T-cell (primary cell): Measurements from ENCODE around the gene DRD2. TPM values are rescaled to one million over a fixed set of nuclear protein-coding genes. Genes with fewer than 3 reads are reported as not detected.

Experiments used
- ATAC-seq, 4 experiments: fragments of 200-7000 bp in 3 of 4; fragments of 150-1000 bp in 1 of 4; cut with Tn5 transposase; replicated peaks in 1 of 4; 1 replicate in 3 of 4; 2 replicates in 1 of 4; pipeline ENCODE4 v1.10.0; 2021; ENCODE audit warnings: moderate library complexity in 3 of 4, mild to moderate bottlenecking in 2 of 4, moderate number of reproducible peaks in 1 of 4
- CTCF ChIA-PET, 2 donors: fragments of 300-600 bp; sonication (Branson Sonifier 250); formaldehyde crosslinking; loops; one replicate each; lab custom pipeline; 2022; ENCODE audit warnings: antibody characterized with exemption in 2 of 2; lab: Charles Lee
- POLR2A ChIA-PET, 2 donors: fragments of 300-600 bp; sonication (Branson Sonifier 250); formaldehyde crosslinking; loops; one replicate each; lab custom pipeline; 2022; ENCODE audit warnings: antibody characterized with exemption in 2 of 2; lab: Charles Lee
- DNase-seq, 35 experiments: peaks; one replicate each; pipeline versions ENCODE4 v3.0.0 to v3.0.0-alpha.2; 2013 to 2023
- H3K27ac ChIP-seq: one replicate; pipeline ENCODE4 v1.5.1; 2013; ENCODE audit warnings: low read length
- H3K27me3 ChIP-seq, 2 experiments: replicated peaks in 1 of 2; 1 replicate in 1 of 2; 2 replicates in 1 of 2; pipeline versions ENCODE4 v1.6.1 to v1.7.0; 2013; ENCODE audit warnings: low read length in 1 of 2, mixed read lengths in 1 of 2; ENCODE audit not compliant: control insufficient read depth in 2 of 2, insufficient read depth in 2 of 2; ENCODE audit errors: extremely low read depth in 1 of 2
- H3K36me3 ChIP-seq, 2 donors: 1 replicate in 1 of 2; 2 replicates in 1 of 2; pipeline versions ENCODE4 v1.6.1 to v1.7.0; 2013; ENCODE audit warnings: low read length in 1 of 2; ENCODE audit not compliant: control insufficient read depth in 2 of 2, insufficient read depth in 1 of 2; ENCODE audit errors: extremely low read depth in 1 of 2
- H3K4me1 ChIP-seq, 2 experiments: 1 replicate in 1 of 2; 2 replicates in 1 of 2; pipeline versions ENCODE4 v1.6.1 to v1.7.0; 2013; ENCODE audit warnings: low read length in 2 of 2, mixed read lengths in 1 of 2; ENCODE audit not compliant: insufficient read depth in 2 of 2, control insufficient read depth in 1 of 2; ENCODE audit errors: extremely low read depth in 1 of 2
- H3K4me3 ChIP-seq, 2 donors: 1 replicate in 1 of 2; 2 replicates in 1 of 2; pipeline versions ENCODE4 v1.5.1 to v1.7.0; 2013; ENCODE audit warnings: mild to moderate bottlenecking in 2 of 2, low read length in 1 of 2, moderate library complexity in 1 of 2; ENCODE audit not compliant: control insufficient read depth in 1 of 2; ENCODE audit errors: extremely low read depth in 1 of 2
- H3K9me3 ChIP-seq: 2 replicates; pipeline ENCODE4 v1.7.0; 2013
- H3K27ac Mint-ChIP-seq, 2 donors: one replicate each; pipeline ENCODE4 v1.8.0; 2020 to 2021; ENCODE audit warnings: mild to moderate bottlenecking in 2 of 2, mixed read lengths in 2 of 2
- H3K27me3 Mint-ChIP-seq, 2 donors: one replicate each; pipeline ENCODE4 v1.8.0; 2021 to 2022; ENCODE audit warnings: mixed read lengths in 2 of 2
- H3K36me3 Mint-ChIP-seq: one replicate; pipeline ENCODE4 v1.8.0; 2021; ENCODE audit warnings: mixed read lengths
- H3K4me1 Mint-ChIP-seq, 3 donors: one replicate each; pipeline ENCODE4 v1.8.0; 2020 to 2022; ENCODE audit warnings: mixed read lengths in 3 of 3, mild to moderate bottlenecking in 1 of 3
- H3K4me3 Mint-ChIP-seq, 3 donors: one replicate each; pipeline ENCODE4 v1.8.0; 2020 to 2022; ENCODE audit warnings: mild to moderate bottlenecking in 3 of 3, mixed read lengths in 3 of 3, moderate library complexity in 3 of 3
- H3K9me3 Mint-ChIP-seq, 3 donors: one replicate each; pipeline ENCODE4 v1.8.0; 2020 to 2022; ENCODE audit warnings: mixed read lengths in 3 of 3
- WGBS: methylation state at CpG from one replicate; pipeline ENCODE4 v1.1.5; 2013; ENCODE audit warnings: missing lambda C conversion rate; ENCODE audit not compliant: insufficient coverage; 5-methylcytosine and 5-hydroxymethylcytosine counted together
- total RNA-seq, 35 experiments: library from RNA in 6 of 35; stranded (reverse) in 6 of 35; fragments of 120-200 nt in 1 of 35; gene quantifications; one replicate each; pipeline versions ENCODE4 v1.2.1 to v1.2.4 and lab custom pipeline; 2013 to 2026

Gene DRD2
- total RNA-seq, 5 donors from 2014 or later (not counting 1 experiment from before 2014, with no cell fraction given): not detected

DNA sequence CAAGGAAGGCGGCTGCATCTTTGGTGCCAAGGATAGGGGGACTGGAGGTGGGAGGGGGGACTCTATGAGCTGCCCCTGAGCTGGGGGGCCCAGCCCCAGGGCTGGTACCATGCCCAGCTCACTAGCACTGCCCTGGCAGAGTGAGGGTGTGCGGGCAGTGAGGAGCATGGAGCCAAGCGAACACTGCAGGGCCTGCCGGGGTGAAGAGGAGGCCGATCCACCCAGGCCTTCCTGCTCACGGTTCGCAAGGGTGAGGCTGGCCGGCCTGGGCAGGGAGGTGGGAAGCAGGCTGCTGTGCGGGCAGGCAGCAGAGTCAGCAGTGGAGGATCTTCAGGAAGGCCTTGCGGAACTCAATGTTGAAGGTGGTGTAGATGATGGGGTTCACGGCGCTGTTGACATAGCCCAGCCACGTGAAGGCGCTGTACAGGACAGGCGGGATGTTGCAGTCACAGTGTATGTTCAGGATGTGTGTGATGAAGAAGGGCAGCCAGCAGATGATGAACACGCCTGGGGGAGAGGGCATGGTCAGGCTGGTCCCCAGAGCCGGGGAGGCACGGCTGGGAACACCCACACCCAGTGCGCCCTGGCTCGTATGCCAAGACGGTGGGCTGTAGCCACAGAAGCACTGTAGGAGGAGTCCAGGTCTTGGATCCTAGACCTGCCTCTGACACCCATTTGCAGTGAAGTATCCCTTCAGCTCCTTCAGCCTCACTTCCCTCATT lies 64.6 kb downstream of the DRD2 start:
- no peak overlapping the region for H3K4me3 ChIP-seq
- H3K27me3 ChIP-seq: peaks cover 0 to 28% of the 10 kb centered on the region in 2 experiments
- no peak overlapping the region for H3K27ac ChIP-seq
- no peaks in the 10 kb centered on the region for H3K4me1 Mint-ChIP-seq
- POLR2A ChIA-PET: no interaction called here
- no peaks in the 10 kb centered on the region for H3K36me3 ChIP-seq
- H3K9me3 ChIP-seq: no peaks in the 10 kb centered on the region
- DNase-seq (no peak), ATAC-seq (no peak)
- H3K4me1 ChIP-seq: no peaks in the 10 kb centered on the region
- H3K27me3 Mint-ChIP-seq: peaks cover 12 to 19% of the 10 kb centered on the region in 2 donors
- H3K4me3 Mint-ChIP-seq: no peak overlapping the region
- H3K9me3 Mint-ChIP-seq: no peaks in the 10 kb centered on the region
- H3K27ac Mint-ChIP-seq: no peak overlapping the region
- H3K36me3 Mint-ChIP-seq: no peaks in the 10 kb centered on the region
- CTCF ChIA-PET: interaction anchor here in 1 of 2 donors (0.6 kb wide), 1 partner anchor 300 kb away, joined by 3 read pairs; no protein-coding TSS in a partner anchor
- 86% methylated on average over 20 of the region's 21 CpGs for WGBS

DNA sequence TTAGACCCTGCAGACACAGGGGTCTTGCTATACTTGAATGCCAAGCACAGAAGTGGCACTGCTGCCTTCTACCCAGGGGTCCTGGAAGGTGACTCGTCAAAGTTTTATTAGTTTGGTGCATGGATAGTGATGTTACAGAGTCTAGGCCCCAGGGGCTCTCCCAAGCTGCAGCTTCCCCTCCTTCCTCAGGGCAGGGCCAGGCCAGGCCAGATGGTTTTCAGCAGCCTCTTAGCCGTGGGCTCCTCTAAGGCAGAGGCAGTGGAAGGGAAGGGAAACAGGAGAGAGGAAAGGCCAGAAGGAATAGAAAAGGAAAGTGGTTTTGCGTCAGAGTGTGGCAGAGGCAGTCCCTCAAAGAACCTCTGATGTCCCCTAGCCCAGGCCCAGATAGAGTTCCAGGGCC lies 65.7 kb downstream of the DRD2 start:
- Histone ChIP-seq H3K27me3 (peaks cover 0 to 27% of the 10 kb centered on the region in 2 experiments), H3K4me1 (no peaks in the 10 kb centered on the region), H3K36me3 (no peaks in the 10 kb centered on the region), H3K4me3 (no peak overlapping the region), H3K9me3 (no peaks in the 10 kb centered on the region), H3K27ac (no peak overlapping the region)
- DNase-seq: no peak
- peaks cover 9 to 16% of the 10 kb centered on the region in 2 donors for H3K27me3 Mint-ChIP-seq
- H3K36me3 Mint-ChIP-seq: no peaks in the 10 kb centered on the region
- CTCF ChIA-PET: no interaction called here
- POLR2A ChIA-PET: no interaction called here
- ATAC-seq: no peak
- no peaks in the 10 kb centered on the region for H3K4me1 Mint-ChIP-seq
- H3K9me3 Mint-ChIP-seq: no peaks in the 10 kb centered on the region
- 83% methylated on average over 1 of the region's 3 CpGs for WGBS
- no peak overlapping the region for H3K27ac Mint-ChIP-seq
- H3K4me3 Mint-ChIP-seq: no peak overlapping the region

DNA sequence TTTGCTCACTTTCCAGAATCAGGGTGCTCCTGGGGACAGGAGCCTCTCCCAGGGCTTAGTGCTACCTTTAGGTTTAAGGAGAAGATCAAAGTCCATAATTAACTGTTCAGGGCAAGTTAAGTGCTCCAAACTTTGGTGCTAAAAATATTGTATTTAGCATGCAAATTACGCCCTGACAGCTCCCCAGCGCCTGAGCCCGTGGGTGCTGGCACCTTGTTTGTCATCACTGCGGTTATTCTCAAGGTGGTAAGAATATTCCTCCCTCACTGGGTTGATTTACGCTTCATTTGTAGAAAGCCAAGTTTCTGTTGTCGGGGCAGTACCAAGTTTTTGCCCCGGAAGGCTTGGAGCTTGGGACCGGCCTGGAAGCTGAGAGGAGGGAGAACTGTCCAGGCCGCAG lies 66.3 kb downstream of the DRD2 start:
- H3K4me3 Mint-ChIP-seq: no peak overlapping the region
- ChIA-PET POLR2A (no interaction called here), CTCF (no interaction called here)
- H3K27ac Mint-ChIP-seq: no peak overlapping the region
- no peaks in the 10 kb centered on the region for H3K4me1 Mint-ChIP-seq
- no peaks in the 10 kb centered on the region for H3K36me3 Mint-ChIP-seq
- ATAC-seq: no peak
- H3K4me3 ChIP-seq: no peak overlapping the region
- no peaks in the 10 kb centered on the region for H3K9me3 ChIP-seq
- H3K27me3 Mint-ChIP-seq: peaks cover 5 to 16% of the 10 kb centered on the region in 2 donors
- H3K27me3 ChIP-seq: peaks cover 0 to 24% of the 10 kb centered on the region in 2 experiments
- no peaks in the 10 kb centered on the region for H3K9me3 Mint-ChIP-seq
- H3K36me3 ChIP-seq: no peaks in the 10 kb centered on the region
- H3K4me1 ChIP-seq: no peaks in the 10 kb centered on the region
- no peak overlapping the region for H3K27ac ChIP-seq
- WGBS: 63% methylated on average over 4 of the region's 9 CpGs
- no peak for DNase-seq

DNA sequence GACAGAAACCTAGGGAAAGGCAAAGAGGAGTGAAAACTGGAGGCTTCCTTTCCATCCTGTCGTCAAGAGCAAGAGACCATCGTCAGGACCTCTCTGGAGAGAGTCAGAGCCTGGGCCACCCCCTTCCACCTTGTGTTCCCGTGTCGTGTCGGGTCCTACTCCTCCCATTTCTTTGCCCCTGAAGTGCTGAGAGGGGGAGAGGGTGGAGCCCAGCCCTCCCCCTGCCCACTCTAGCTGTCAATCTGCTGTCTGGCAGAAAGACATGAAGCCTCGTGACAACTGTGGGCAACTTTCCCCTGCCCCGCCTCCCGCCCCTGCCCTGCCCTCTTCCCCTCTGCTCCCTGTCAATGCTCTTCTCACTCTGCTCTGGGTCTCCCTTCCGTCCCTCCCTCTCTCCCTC lies 67.0 kb downstream of the DRD2 start:
- no peaks in the 10 kb centered on the region for H3K4me1 Mint-ChIP-seq
- ATAC-seq (no peak), DNase-seq (no peak)
- Histone ChIP-seq H3K27ac (no peak overlapping the region), H3K4me3 (no peak overlapping the region), H3K4me1 (no peaks in the 10 kb centered on the region), H3K9me3 (no peaks in the 10 kb centered on the region), H3K27me3 (peaks cover 0 to 21% of the 10 kb centered on the region in 2 experiments), H3K36me3 (no peaks in the 10 kb centered on the region)
- WGBS: 62% methylated on average over 4 of the region's 9 CpGs
- ChIA-PET POLR2A (no interaction called here), CTCF (no interaction called here)
- no peak overlapping the region for H3K27ac Mint-ChIP-seq
- no peaks in the 10 kb centered on the region for H3K9me3 Mint-ChIP-seq
- H3K27me3 Mint-ChIP-seq: peaks cover 5 to 18% of the 10 kb centered on the region in 2 donors
- H3K36me3 Mint-ChIP-seq: no peaks in the 10 kb centered on the region
- no peak overlapping the region for H3K4me3 Mint-ChIP-seq

DNA sequence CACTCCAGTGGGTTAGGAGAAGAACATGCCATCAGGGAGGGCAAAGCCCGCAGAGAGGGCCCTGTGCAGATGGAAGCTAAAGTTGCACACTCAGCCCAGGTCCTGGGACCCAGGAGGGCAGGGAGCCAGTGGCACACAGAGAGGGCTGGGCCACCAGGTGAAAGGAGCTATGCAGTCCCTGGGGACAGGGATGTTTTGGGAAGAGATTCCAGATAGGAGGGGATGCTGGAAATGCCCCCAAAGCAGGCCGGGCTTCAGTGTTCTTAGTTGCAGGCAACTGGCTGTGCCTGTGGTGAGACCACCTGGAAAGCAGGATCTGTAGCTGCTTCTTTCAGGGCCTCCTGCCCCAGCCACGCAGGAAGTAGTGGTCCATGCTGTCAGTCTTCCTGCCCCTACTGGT lies 68.0 kb downstream of the DRD2 start:
- ChIA-PET POLR2A (no interaction called here), CTCF (no interaction called here)
- 38% methylated on average over 3 of the region's 3 CpGs for WGBS

DNA sequence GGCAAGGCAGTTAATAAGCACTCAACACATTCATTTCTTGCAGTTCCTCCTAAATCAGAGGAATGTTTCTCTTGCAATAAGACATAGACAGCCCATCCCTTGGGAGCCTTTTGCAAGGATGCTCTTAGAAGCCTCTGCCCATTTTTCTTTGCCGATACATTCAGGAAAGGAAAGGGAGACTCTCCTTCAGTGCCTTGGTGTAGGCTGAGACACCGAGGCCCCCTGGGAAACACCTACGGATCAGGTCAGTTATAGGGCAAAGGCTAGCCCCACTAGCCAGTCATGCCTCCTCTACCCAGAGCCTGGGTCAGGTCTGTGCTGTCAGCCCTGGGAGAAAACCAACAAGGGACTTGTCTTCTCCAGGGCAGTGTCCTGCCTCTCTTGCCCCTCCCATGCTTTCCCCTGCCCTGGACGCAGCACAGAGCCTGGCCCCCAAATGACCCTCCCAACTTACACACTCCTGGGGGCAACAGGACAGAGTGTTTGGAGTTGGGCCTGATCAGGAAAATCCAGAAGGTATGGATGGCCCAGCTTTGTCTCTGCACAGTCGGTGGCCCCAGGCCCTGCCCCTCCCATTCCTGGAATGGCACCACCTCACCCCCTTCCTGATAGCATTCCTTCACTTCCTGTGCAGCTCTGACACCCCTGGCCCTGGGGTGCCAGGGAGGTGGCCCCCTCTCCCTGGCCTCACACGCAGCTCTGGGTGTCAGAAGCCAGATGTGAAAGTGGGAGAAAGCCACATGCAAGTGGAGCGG lies 69.3 kb downstream of the DRD2 start:
- no peaks in the 10 kb centered on the region for H3K4me1 ChIP-seq
- peaks cover 5 to 12% of the 10 kb centered on the region in 2 donors for H3K27me3 Mint-ChIP-seq
- H3K4me1 Mint-ChIP-seq: no peaks in the 10 kb centered on the region
- DNase-seq (no peak), ATAC-seq (no peak)
- no peak overlapping the region for H3K4me3 Mint-ChIP-seq
- H3K27ac ChIP-seq: no peak overlapping the region
- H3K9me3 ChIP-seq: no peaks in the 10 kb centered on the region
- H3K9me3 Mint-ChIP-seq: no peaks in the 10 kb centered on the region
- H3K4me3 ChIP-seq: no peak overlapping the region
- WGBS: 100% methylated on average over 2 of the region's 7 CpGs
- CTCF ChIA-PET: no interaction called here
- H3K36me3 Mint-ChIP-seq: no peaks in the 10 kb centered on the region
- H3K27me3 ChIP-seq: peaks cover 0 to 17% of the 10 kb centered on the region in 2 experiments
- POLR2A ChIA-PET: no interaction called here
- H3K36me3 ChIP-seq: no peaks in the 10 kb centered on the region
- H3K27ac Mint-ChIP-seq: no peak overlapping the region

More for the DNA sequence above, 68.0 kb downstream of the DRD2 start:
- Mint-ChIP-seq H3K36me3 (no peaks in the 10 kb centered on the region), H3K27ac (no peak overlapping the region), H3K4me3 (no peak overlapping the region), H3K9me3 (no peaks in the 10 kb centered on the region), H3K27me3 (peaks cover 5 to 18% of the 10 kb centered on the region in 2 donors), H3K4me1 (no peaks in the 10 kb centered on the region)
- ATAC-seq (no peak), DNase-seq (no peak)
- Histone ChIP-seq H3K27me3 (peaks cover 0 to 13% of the 10 kb centered on the region in 2 experiments), H3K4me3 (no peak overlapping the region), H3K9me3 (no peaks in the 10 kb centered on the region), H3K4me1 (no peaks in the 10 kb centered on the region), H3K27ac (no peak overlapping the region), H3K36me3 (no peaks in the 10 kb centered on the region)
